ENCODE data around the gene SPIN1.
"Not testable (repeated sequence)": the region's sequence is repeated elsewhere in the genome, so short reads cannot be mapped to it uniquely, and the experiment has no call there.

DNA sequence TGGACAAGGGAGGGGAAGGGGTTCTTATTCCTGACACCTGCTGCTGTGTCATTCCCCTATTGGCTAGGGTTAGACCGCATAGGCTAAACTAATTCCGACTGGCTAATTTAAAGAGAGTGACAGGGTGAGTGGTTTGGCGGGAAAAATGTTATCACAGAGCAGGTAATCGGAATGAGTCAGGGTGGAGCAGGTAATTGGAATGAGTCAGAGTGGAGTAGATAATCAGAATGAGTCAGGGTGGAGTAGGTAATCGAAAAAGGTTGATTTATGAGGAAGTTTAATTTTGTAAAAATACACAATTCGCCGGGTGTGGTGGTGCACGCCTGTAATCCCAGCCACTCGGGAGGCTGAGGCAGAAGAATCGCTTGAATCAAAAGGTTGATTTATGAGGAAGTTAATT is 6.9 kb upstream of the SPIN1 start:
- TF ChIP-seq, protein P1, sequence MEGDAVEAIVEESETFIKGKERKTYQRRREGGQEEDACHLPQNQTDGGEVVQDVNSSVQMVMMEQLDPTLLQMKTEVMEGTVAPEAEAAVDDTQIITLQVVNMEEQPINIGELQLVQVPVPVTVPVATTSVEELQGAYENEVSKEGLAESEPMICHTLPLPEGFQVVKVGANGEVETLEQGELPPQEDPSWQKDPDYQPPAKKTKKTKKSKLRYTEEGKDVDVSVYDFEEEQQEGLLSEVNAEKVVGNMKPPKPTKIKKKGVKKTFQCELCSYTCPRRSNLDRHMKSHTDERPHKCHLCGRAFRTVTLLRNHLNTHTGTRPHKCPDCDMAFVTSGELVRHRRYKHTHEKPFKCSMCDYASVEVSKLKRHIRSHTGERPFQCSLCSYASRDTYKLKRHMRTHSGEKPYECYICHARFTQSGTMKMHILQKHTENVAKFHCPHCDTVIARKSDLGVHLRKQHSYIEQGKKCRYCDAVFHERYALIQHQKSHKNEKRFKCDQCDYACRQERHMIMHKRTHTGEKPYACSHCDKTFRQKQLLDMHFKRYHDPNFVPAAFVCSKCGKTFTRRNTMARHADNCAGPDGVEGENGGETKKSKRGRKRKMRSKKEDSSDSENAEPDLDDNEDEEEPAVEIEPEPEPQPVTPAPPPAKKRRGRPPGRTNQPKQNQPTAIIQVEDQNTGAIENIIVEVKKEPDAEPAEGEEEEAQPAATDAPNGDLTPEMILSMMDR (IDR thresholded peaks at IDR 0.05; ENCODE audit: extremely low read depth in 1 of 2, insufficient read depth in 1 of 2, low read depth in 1 of 2, low read length in 2 of 2): not testable (repeated sequence)
- not testable (repeated sequence) for TF ChIP-seq POLR2AphosphoS5 (IDR thresholded peaks at IDR 0.05; ENCODE audit: insufficient read depth, low read depth, low read length); EZH2 (IDR thresholded peaks at IDR 0.05; ENCODE audit: borderline replicate concordance, low read depth, low read length, severe bottlenecking); POLR2A (IDR thresholded peaks at IDR 0.05; ENCODE audit: low read depth, low read length); JUN (IDR thresholded peaks at IDR 0.05; ENCODE audit: borderline replicate concordance, insufficient read depth, insufficient read length, low read depth); GATA2 (IDR thresholded peaks at IDR 0.05; ENCODE audit: insufficient read depth, insufficient read length, low read depth, low read length); MYC (IDR thresholded peaks at IDR 0.05; ENCODE audit: low read depth, low read length)
- TF ChIP-seq, protein P2, sequence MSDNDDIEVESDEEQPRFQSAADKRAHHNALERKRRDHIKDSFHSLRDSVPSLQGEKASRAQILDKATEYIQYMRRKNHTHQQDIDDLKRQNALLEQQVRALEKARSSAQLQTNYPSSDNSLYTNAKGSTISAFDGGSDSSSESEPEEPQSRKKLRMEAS (IDR thresholded peaks at IDR 0.05; ENCODE audit: insufficient read depth, insufficient read length): not testable (repeated sequence)
